H1 (cell line): ENCODE data around the gene LRRC43. TPM values are rescaled to one million over a fixed set of nuclear protein-coding genes. Genes with fewer than 3 reads are reported as not detected.

ENCODE experiments used
- ASH2L ChIP-seq: fragments of 200-600, 300-600 bp; sonication (generic); IDR thresholded peaks from one replicate; pipeline ENCODE4 v1.7.1; 2017; ENCODE audit warnings: low read length
- GTF2F1 ChIP-seq: IDR thresholded peaks from 2 replicates; pipeline ENCODE4 v1.6.1; 2012; ENCODE audit warnings: low read depth, low read length, improper control_type of control experiment, borderline replicate concordance
- PHF8 ChIP-seq: fragments of 200-600 bp; sonication (generic); conservative IDR thresholded peaks from 2 replicates; pipeline ENCODE4 v1.7.1; 2012; ENCODE audit warnings: low read depth, mild to moderate bottlenecking, inconsistent platforms, low read length, moderate library complexity
- polyA plus RNA-seq, 7 experiments: library from polyadenylated mRNA; depleted of rRNA in 3 of 7; stranded (reverse) in 5 of 7; unstranded in 2 of 7; fragments of >200 nt in 5 of 7; fragments of 200-250 nt in 2 of 7; gene quantifications; 1 replicate in 5 of 7; 2 replicates in 1 of 7; 4 replicates in 1 of 7; pipeline versions ENCODE4 v1.2.1 to v1.2.3, GENCODE V29; 2011 to 2013; ENCODE audit warnings: missing spikeins in 2 of 7, mixed read lengths in 2 of 7
- total RNA-seq: library from RNA; stranded (reverse); fragmentation: NEBNext Ultra II Directional; extraction: Animal tissue kit (Norgen Biotek cat#: 25700); gene quantifications from 2 replicates; pipeline ENCODE4 v1.2.1, GENCODE V29; 2021

LRRC43 gene
- total and polyA plus RNA-seq, 2 of the 8 experiments (the other 6 are each of a cell fraction or from before 2014, with no cell fraction given), result 0.35 to 0.44 TPM

- TF ChIP-seq PHF8 (no peak), ASH2L (no peak), GTF2F1 (no peak)
- TF ChIP-seq, all 59 proteins: peak for 0
Observed at GRCh38 chr12:122187466-122187865, 4.5 kb downstream of the LRRC43 start (continued).
